Measurements from ENCODE around the gene IFT43.

IFT43 gene

GRCh38 chr14:75995372-75996041 is 9.9 kb downstream of the IFT43 start:
- no peak for TF ChIP-seq CTCF (IDR thresholded peaks at IDR 0.05; ENCODE audit: low read depth, low read length)
- DNase-seq (ENCODE audit: low read depth in 2 of 2) = peak; percentile 48 to 90
- no peak overlapping the region for H3K4me3 ChIP-seq (replicated peaks in 1 of 2; ENCODE audit: low read depth in 2 of 2, low read length in 2 of 2)

GRCh38 chr14:75996488-75996887 is 10.9 kb downstream of the IFT43 start:
- no peak for TF ChIP-seq CTCF (IDR thresholded peaks at IDR 0.05; ENCODE audit: low read depth, low read length)
- H3K4me3 ChIP-seq (replicated peaks in 1 of 2; ENCODE audit: low read depth in 2 of 2, low read length in 2 of 2) = no peak overlapping the region
- no peak for DNase-seq (ENCODE audit: low read depth in 2 of 2)

- no peak overlapping the region for H3K4me3 ChIP-seq (replicated peaks in 1 of 2; ENCODE audit: low read depth in 2 of 2, low read length in 2 of 2)
- DNase-seq (ENCODE audit: low read depth in 2 of 2) = peak in 1 of 2 donors; percentile 45
- TF ChIP-seq CTCF (IDR thresholded peaks at IDR 0.05; ENCODE audit: low read depth, low read length) = no peak
Observed at GRCh38 chr14:75999511-76000190, 14.1 kb downstream of the IFT43 start.

GRCh38 chr14:76002383-76002782 is 16.8 kb downstream of the IFT43 start:
- DNase-seq (ENCODE audit: low read depth in 2 of 2) = no peak
- TF ChIP-seq CTCF (IDR thresholded peaks at IDR 0.05; ENCODE audit: low read depth, low read length) = no peak
- no peak overlapping the region for H3K4me3 ChIP-seq (replicated peaks in 1 of 2; ENCODE audit: low read depth in 2 of 2, low read length in 2 of 2)

- DNase-seq (ENCODE audit: low read depth in 2 of 2) = no peak
- no peak for TF ChIP-seq CTCF (IDR thresholded peaks at IDR 0.05; ENCODE audit: low read depth, low read length)
- no peak overlapping the region for H3K4me3 ChIP-seq (replicated peaks in 1 of 2; ENCODE audit: low read depth in 2 of 2, low read length in 2 of 2)
Observed at GRCh38 chr14:76006253-76006652, 20.7 kb downstream of the IFT43 start.

- DNase-seq (ENCODE audit: low read depth in 2 of 2) = no peak
- no peak for TF ChIP-seq CTCF (IDR thresholded peaks at IDR 0.05; ENCODE audit: low read depth, low read length)
- no peak overlapping the region for H3K4me3 ChIP-seq (replicated peaks in 1 of 2; ENCODE audit: low read depth in 2 of 2, low read length in 2 of 2)
Observed at GRCh38 chr14:76007379-76007778, 21.8 kb downstream of the IFT43 start.

Data from cardiac fibroblast (primary cell).